DLD1 (cell line): ENCODE data around the gene CT45A1.
"Not testable (repeated sequence)": the region's sequence is repeated elsewhere in the genome, so short reads cannot be mapped to it uniquely, and the experiment has no call there.

Experiments
- in situ Hi-C: cut with HindIII; loops from 2 replicates; pipeline ENCODE4 v1.10.0; 2017; ENCODE audit warnings: low sequenced_read_pairs

Gene CT45A1

GRCh38 chrX:135713183-135713689 is at the start of gene CT45A1:
Gene CT45A1, plus strand, starts transcription at chrX:135713639. Its CDS starts 5,302 bp downstream, at chrX:135718941.
- in situ Hi-C loops, result not testable (repeated sequence)

GRCh38 chrX:135672979-135673378 is 40.5 kb upstream of the CT45A1 start:
- in situ Hi-C loops, result not testable (repeated sequence)

GRCh38 chrX:135688137-135688536 is 25.3 kb upstream of the CT45A1 start:
- in situ Hi-C loops, result no loop called here

GRCh38 chrX:135695471-135695870 is 18.0 kb upstream of the CT45A1 start:
- in situ Hi-C loops, result no loop called here

- in situ Hi-C loops, result no loop called here
Observed at GRCh38 chrX:135697601-135698000, 15.8 kb upstream of the CT45A1 start.

GRCh38 chrX:135698924-135699323 is 14.5 kb upstream of the CT45A1 start:
- in situ Hi-C loops, result no loop called here

- in situ Hi-C loops, result no loop called here
Observed at GRCh38 chrX:135707880-135708279, 5.6 kb upstream of the CT45A1 start.

- in situ Hi-C loops, result no loop called here
Observed at GRCh38 chrX:135713795-135714194, 356 bp downstream of the CT45A1 start.

- in situ Hi-C loops, result not testable (repeated sequence)
Observed at GRCh38 chrX:135734666-135735065, 21.2 kb downstream of the CT45A1 start.

- in situ Hi-C loops, result no loop called here
Observed at GRCh38 chrX:135737366-135738071, 24.1 kb downstream of the CT45A1 start.

- in situ Hi-C loops, result no loop called here
Observed at GRCh38 chrX:135740681-135741149, 27.3 kb downstream of the CT45A1 start.

- in situ Hi-C loops, result no loop called here
Observed at GRCh38 chrX:135741192-135741715, 27.8 kb downstream of the CT45A1 start.

GRCh38 chrX:135744739-135745138 is 31.3 kb downstream of the CT45A1 start:
- in situ Hi-C loops, result not testable (repeated sequence)

GRCh38 chrX:135768091-135768490 is 54.7 kb downstream of the CT45A1 start, which contains the start of gene CT45A3:
Gene CT45A3, minus strand, starts transcription at chrX:135768191. Its CDS starts 3,747 bp downstream, at chrX:135764444.
- in situ Hi-C loops, result not testable (repeated sequence)
